Measurements from ENCODE around the gene S100A1. TPM values are rescaled to one million over a fixed set of nuclear protein-coding genes. Genes with fewer than 3 reads are reported as not detected.
A peak's percentile ranks its signal among the peaks of the same experiment; 100 is the strongest.

Gene S100A1
- total and polyA plus RNA-seq, 12 donors, result 685 to 3,035 (median 2,343) TPM

DNA sequence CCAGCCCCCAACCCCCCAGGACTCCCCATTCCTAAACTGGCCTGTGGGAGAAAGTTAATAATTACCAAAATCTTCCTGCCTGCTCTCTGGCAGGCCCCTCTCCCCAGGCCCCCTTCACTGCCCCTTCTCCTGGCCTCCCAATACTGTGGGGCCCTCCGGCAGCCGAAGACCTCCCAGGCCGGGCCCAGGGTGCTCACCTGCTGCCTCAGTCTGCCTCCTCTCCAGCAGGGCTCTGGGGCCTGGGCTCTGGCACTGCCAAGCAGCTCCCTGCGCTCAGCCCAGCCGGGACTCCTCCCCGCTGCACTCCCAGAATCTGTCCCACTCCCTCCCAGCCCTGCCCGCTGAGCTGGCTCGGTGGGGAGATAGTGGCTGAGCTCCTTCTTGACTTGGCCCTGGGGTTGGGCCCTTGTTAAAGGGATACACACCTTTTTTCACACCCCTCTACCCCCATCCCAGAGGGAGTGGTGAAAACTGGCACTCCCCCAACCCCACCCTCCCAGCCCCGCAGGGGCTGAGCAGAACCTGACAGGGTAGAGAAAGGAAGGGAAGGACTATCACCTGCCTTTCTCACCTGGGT, 15.4 kb upstream of the S100A1 start, which contains the start of gene S100A16:
S100A16 (minus strand) TSS at position 383 of the 577 bp plus-strand sequence. CDS start 4,986 bp downstream, outside the sequence.
- DNase-seq, result peak; percentile 74 to 80
- Histone ChIP-seq H3K4me1 (peaks cover 13 to 66% (median 42%) of the 10 kb centered on the region in 9 donors), H3K4me3 (peak within 1 kb of the TSS; percentile 30 to 67 (median 58)), H3K27ac (peak within 1 kb of the TSS; percentile 41 to 91 (median 86)), H3K9me3 (no peaks in the 10 kb centered on the region), H3K36me3 (peaks cover 0 to 1% (median 0%) of the 10 kb centered on the region in 9 donors), H3K27me3 (no peaks in the 10 kb centered on the region)
- ATAC-seq, result peak; percentile 53 to 84 (median 72)
- no peak for TF ChIP-seq CTCF (IDR thresholded peaks at IDR 0.05)
- intact Hi-C loops (cut with DNase I), result loop anchor here in 2 of 10 donors (5.0 to 10.0 kb wide), 2 partner anchors 78 to 81 kb away; partner anchors contain the start of gene S100A6 (in 1 of the 2)
- WGBS, 2 donors, result 37 to 43% methylated on average over 9 of the region's 9 CpGs

DNA sequence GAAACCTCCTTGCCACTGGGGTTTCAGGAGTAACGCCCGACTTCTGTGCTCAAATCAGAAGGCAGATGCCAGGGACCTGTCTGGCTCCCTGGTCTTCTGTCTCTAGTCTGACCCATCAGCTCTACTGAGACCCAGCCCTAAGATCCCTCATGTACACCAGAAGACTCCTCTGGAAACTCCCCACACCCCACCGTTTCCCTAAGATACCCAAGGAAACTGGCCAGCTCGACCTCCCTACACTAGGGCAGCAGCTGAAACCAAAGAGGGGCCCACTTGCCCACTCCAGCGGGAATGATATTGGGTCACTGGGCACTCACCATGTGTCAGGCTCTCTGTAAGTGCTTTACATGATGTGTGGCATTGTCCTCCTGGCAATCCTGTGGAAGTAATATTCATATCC, 14.8 kb upstream of the S100A1 start:
- Histone ChIP-seq H3K27ac (peak overlapping the region in 9 of 10 donors; percentile 41 to 91 (median 87)), H3K4me3 (peak overlapping the region in 6 of 10 donors; percentile 49 to 67 (median 62)), H3K4me1 (peaks cover 14 to 62% (median 44%) of the 10 kb centered on the region in 9 donors), H3K9me3 (no peaks in the 10 kb centered on the region), H3K27me3 (no peaks in the 10 kb centered on the region), H3K36me3 (peaks cover 0 to 5% (median 0%) of the 10 kb centered on the region in 9 donors)
- no peak for TF ChIP-seq CTCF (IDR thresholded peaks at IDR 0.05)
- DNase-seq, result no peak
- no peak for ATAC-seq
- intact Hi-C loops (cut with DNase I), result loop anchor here in 2 of 10 donors (5.0 to 10.0 kb wide), 2 partner anchors 79 to 81 kb away; partner anchors contain the start of gene S100A6 (in 1 of the 2)
- WGBS, 2 donors, result 85% methylated on average over 5 of the region's 5 CpGs

DNA sequence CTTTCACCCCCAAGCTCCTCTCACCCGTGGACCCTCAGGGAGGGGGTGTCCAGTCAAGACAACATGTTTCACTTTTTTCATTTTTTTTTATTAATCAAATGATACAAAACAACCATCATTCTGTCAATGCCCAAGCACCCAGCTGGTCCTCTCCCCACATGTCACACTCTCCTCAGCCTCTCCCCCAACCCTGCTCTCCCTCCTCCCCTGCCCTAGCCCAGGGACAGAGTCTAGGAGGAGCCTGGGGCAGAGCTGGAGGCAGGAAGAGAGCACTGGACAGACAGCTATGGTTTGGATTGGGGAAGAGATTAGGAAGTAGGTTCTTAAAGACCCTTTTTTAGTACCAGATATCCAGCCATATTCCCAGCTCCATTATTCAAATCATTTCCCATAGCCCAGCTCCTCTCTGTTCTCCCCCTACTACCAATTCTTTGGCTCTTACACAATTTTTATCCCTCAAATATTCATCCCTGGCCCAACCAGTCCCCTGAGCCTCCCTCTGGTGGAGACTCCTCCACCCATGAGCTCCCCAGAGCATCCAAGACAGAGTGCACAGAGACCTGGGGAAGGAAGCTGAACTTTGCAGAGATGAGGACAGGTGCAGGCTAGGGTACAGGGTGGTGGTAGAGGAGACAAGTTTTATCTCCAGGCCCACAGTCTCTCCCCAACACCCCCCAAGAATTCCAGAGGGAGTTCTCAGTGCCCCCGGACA, 13.9 kb upstream of the S100A1 start:
- ATAC-seq (no peak), DNase-seq (no peak)
- Histone ChIP-seq H3K36me3 (peaks cover 0 to 14% (median 6%) of the 10 kb centered on the region in 9 donors), H3K27me3 (no peaks in the 10 kb centered on the region), H3K4me3 (no peak overlapping the region), H3K9me3 (no peaks in the 10 kb centered on the region), H3K27ac (peak overlapping the region in 1 of 10 donors; percentile 3), H3K4me1 (peaks cover 12 to 54% (median 40%) of the 10 kb centered on the region in 9 donors)
- WGBS, 2 donors, result 81 to 94% methylated on average over 2 of the region's 2 CpGs
- TF ChIP-seq CTCF (IDR thresholded peaks at IDR 0.05), result no peak
- intact Hi-C loops (cut with DNase I), result loop anchor here in 2 of 10 donors (5.0 to 10.0 kb wide), 2 partner anchors 80 to 82 kb away; partner anchors contain the start of gene S100A6 (in 1 of the 2)

GRCh38 chr1:153614906-153615305, 13.3 kb upstream of the S100A1 start:
- Histone ChIP-seq H3K27ac (no peak overlapping the region), H3K36me3 (peaks cover 0 to 20% (median 9%) of the 10 kb centered on the region in 9 donors), H3K4me1 (peaks cover 6 to 49% (median 34%) of the 10 kb centered on the region in 9 donors), H3K4me3 (no peak overlapping the region), H3K9me3 (no peaks in the 10 kb centered on the region), H3K27me3 (no peaks in the 10 kb centered on the region)
- intact Hi-C loops (cut with DNase I), result loop anchor here in 8 of 10 donors (5.0 to 10.0 kb wide), 5 partner anchors 38 to 103 kb away; partner anchors contain the start of gene S100A6 (in 1 of the 8)
- DNase-seq (no peak), ATAC-seq (no peak)
- WGBS, 2 donors, result 94 to 95% methylated on average over 7 of the region's 7 CpGs
- TF ChIP-seq CTCF (IDR thresholded peaks at IDR 0.05), result no peak
